Ovary (tissue), 9 donors: Measurements from ENCODE around the gene KRT37. TPM values are rescaled to one million over a fixed set of nuclear protein-coding genes. Genes with fewer than 3 reads are reported as not detected.

Experiments
- DNase-seq, 5 donors: peaks; one replicate each; pipeline ENCODE4 v3.0.0-alpha.2; 2019 to 2020
- H3K27ac ChIP-seq, 2 donors: fragments of 200-600 bp; one replicate each; pipeline versions ENCODE4 v1.5.1 to v1.8.0; 2019 to 2022
- H3K27me3 ChIP-seq: fragments of 200-600 bp; one replicate; pipeline ENCODE4 v1.8.0; 2022
- H3K36me3 ChIP-seq: fragments of 200-600 bp; sonication (generic); one replicate; pipeline ENCODE4 v1.5.1; 2019
- H3K4me1 ChIP-seq: one replicate; pipeline ENCODE4 v1.8.1; 2013; ENCODE audit warnings: mild to moderate bottlenecking, moderate library complexity; ENCODE audit not compliant: insufficient read depth
- H3K4me3 ChIP-seq: fragments of 200-600 bp; sonication (generic); one replicate; pipeline ENCODE4 v1.5.1; 2017
- H3K9me3 ChIP-seq, 2 donors: fragments of 200-600 bp in 1 of 2; sonication (generic) in 1 of 2; one replicate each; pipeline versions ENCODE4 v1.5.1 to v1.8.1; 2013 to 2019; ENCODE audit warnings: mild to moderate bottlenecking in 1 of 2, moderate library complexity in 1 of 2
- CTCF ChIP-seq, 3 donors: fragments of 450-650 bp in 2 of 3; fragments of 200-600 bp in 1 of 3; IDR thresholded peaks; one replicate each; pipeline versions ENCODE4 v1.5.1 to v1.8.0; 2016 to 2022; ENCODE audit warnings: antibody characterized with exemption in 3 of 3, mild to moderate bottlenecking in 1 of 3
- EP300 ChIP-seq: sonication (generic); formaldehyde crosslinking; IDR thresholded peaks from one replicate; pipeline ENCODE4 v1.6.1; 2017; ENCODE audit warnings: antibody characterized with exemption
- POLR2A ChIP-seq: fragments of 450-650 bp; IDR thresholded peaks from one replicate; pipeline ENCODE4 v1.6.1; 2017; ENCODE audit warnings: antibody characterized with exemption, mild to moderate bottlenecking, moderate library complexity
- WGBS, 3 donors: extraction: QIAGEN DNeasy Blood & Tissue Kit in 1 of 3; methylation state at CpG; one replicate each; pipeline versions ENCODE4 v1.1.5 to v1.1.7; 2013 to 2017; 5-methylcytosine and 5-hydroxymethylcytosine counted together
- intact Hi-C, 4 donors: fragments of 100-400 bp; cut with DNase I; formaldehyde crosslinking; loops; one replicate each; pipeline versions ENCODE4 v1.11.0 to v1.15.1; 2022 to 2023
- polyA plus RNA-seq, 2 donors: library from polyadenylated mRNA; stranded (reverse); fragments of 200-250 nt in 1 of 2; fragments of 350-450 nt in 1 of 2; fragmentation: Illumina TruSeq in 1 of 2; extraction: RNeasy Lipid Tissue Mini Kit (QIAGEN cat#74804) in 1 of 2; gene quantifications; one replicate each; pipeline ENCODE4 v1.2.3, GENCODE V29; 2013 to 2014
- total RNA-seq, 7 donors: library from RNA; depleted of rRNA in 2 of 7; stranded (reverse); fragments of >200 nt in 2 of 7; fragmentation: NEBNext Ultra II Directional in 3 of 7; extraction: Animal tissue kit (Norgen Biotek cat#: 25700) in 3 of 7; gene quantifications; one replicate each; pipeline versions ENCODE4 v1.1.0 to v1.2.4, GENCODE V29; 2016 to 2023
- donor health status: DM: no; HTN: no; CAD: no; lungs with moderate emphysema.
- donor health status: DM: no; HTN: no; CAD: no.
- donor health status: Bipolar disorder and iron deficiency.
- donor health status: DM: yes; HTN: yes; CAD: no.
- donor health status: DM: no; HTN: no; CAD: no.
- donor health status: DM: yes; HTN: yes; CAD: no.

KRT37 gene
- total and polyA plus RNA-seq, 9 donors = not detected

GRCh38 chr17:41449008-41449407 lies 24.6 kb upstream of the KRT37 start:
- Histone ChIP-seq H3K27ac (no peak overlapping the region), H3K4me3 (no peak overlapping the region), H3K4me1 (peaks cover 2% of the 10 kb centered on the region), H3K9me3 (no peaks in the 10 kb centered on the region), H3K36me3 (no peaks in the 10 kb centered on the region), H3K27me3 (no peaks in the 10 kb centered on the region)
- DNase-seq = no peak
- intact Hi-C loops = no loop called here
- 82 to 87% (median 85%) methylated on average over 6 of the region's 6 CpGs for WGBS, 3 donors
- TF ChIP-seq CTCF (IDR thresholded peaks at IDR 0.05) (no peak), EP300 (no peak), POLR2A (no peak)

- Histone ChIP-seq H3K4me1 (peaks cover 2% of the 10 kb centered on the region), H3K9me3 (no peaks in the 10 kb centered on the region), H3K27ac (no peak overlapping the region), H3K27me3 (no peaks in the 10 kb centered on the region), H3K4me3 (no peak overlapping the region), H3K36me3 (no peaks in the 10 kb centered on the region)
- intact Hi-C loops = no loop called here
- DNase-seq = no peak
- 20 to 66% (median 23%) methylated on average over 2 of the region's 2 CpGs for WGBS, 3 donors
- TF ChIP-seq POLR2A = no peak
- TF ChIP-seq EP300 = no peak
- TF ChIP-seq CTCF (IDR thresholded peaks at IDR 0.05) = no peak
Observed at GRCh38 chr17:41448506-41448905, 24.1 kb upstream of the KRT37 start.

GRCh38 chr17:41446806-41447205 lies 22.4 kb upstream of the KRT37 start:
- DNase-seq = no peak
- Histone ChIP-seq H3K36me3 (no peaks in the 10 kb centered on the region), H3K27me3 (no peaks in the 10 kb centered on the region), H3K9me3 (no peaks in the 10 kb centered on the region), H3K4me1 (peaks cover 2% of the 10 kb centered on the region), H3K4me3 (no peak overlapping the region), H3K27ac (no peak overlapping the region)
- TF ChIP-seq POLR2A (no peak), CTCF (IDR thresholded peaks at IDR 0.05) (no peak), EP300 (no peak)
- intact Hi-C loops = no loop called here
- 4 to 17% (median 16%) methylated on average over 2 of the region's 2 CpGs for WGBS, 3 donors

GRCh38 chr17:41444640-41445039 lies 20.3 kb upstream of the KRT37 start:
- 60 to 72% (median 61%) methylated on average over 3 of the region's 3 CpGs for WGBS, 3 donors
- Histone ChIP-seq H3K27ac (no peak overlapping the region), H3K36me3 (no peaks in the 10 kb centered on the region), H3K4me1 (peaks cover 2% of the 10 kb centered on the region), H3K9me3 (no peaks in the 10 kb centered on the region), H3K4me3 (no peak overlapping the region), H3K27me3 (no peaks in the 10 kb centered on the region)
- DNase-seq = no peak
- no peak for TF ChIP-seq POLR2A
- TF ChIP-seq EP300 = no peak
- no peak for TF ChIP-seq CTCF (IDR thresholded peaks at IDR 0.05)
- intact Hi-C loops = no loop called here

- WGBS, 3 donors = 55 to 81% (median 73%) methylated on average over 1 of the region's 1 CpG
Observed at GRCh38 chr17:41444186-41444585, 19.8 kb upstream of the KRT37 start.

More at GRCh38 chr17:41444186-41444585, 19.8 kb upstream of the KRT37 start:
- intact Hi-C loops = no loop called here
- Histone ChIP-seq H3K9me3 (no peaks in the 10 kb centered on the region), H3K27ac (no peak overlapping the region), H3K36me3 (no peaks in the 10 kb centered on the region), H3K27me3 (no peaks in the 10 kb centered on the region), H3K4me3 (no peak overlapping the region), H3K4me1 (peaks cover 2% of the 10 kb centered on the region)
- no peak for TF ChIP-seq POLR2A
- TF ChIP-seq CTCF (IDR thresholded peaks at IDR 0.05) = no peak
- no peak for TF ChIP-seq EP300
- DNase-seq = no peak
